Activated gamma-delta T cell treated with anti-CD3 and anti-CD28 coated beads, Interleukin-2, amount 50 U/mL, for 16 hours (primary cell): Measurements from ENCODE around the gene MSX1.

Experiments
- DNase-seq: peaks from one replicate; pipeline ENCODE4 v3.0.0-alpha.2; 2020; ENCODE audit warnings: low read depth

MSX1 gene

DNA sequence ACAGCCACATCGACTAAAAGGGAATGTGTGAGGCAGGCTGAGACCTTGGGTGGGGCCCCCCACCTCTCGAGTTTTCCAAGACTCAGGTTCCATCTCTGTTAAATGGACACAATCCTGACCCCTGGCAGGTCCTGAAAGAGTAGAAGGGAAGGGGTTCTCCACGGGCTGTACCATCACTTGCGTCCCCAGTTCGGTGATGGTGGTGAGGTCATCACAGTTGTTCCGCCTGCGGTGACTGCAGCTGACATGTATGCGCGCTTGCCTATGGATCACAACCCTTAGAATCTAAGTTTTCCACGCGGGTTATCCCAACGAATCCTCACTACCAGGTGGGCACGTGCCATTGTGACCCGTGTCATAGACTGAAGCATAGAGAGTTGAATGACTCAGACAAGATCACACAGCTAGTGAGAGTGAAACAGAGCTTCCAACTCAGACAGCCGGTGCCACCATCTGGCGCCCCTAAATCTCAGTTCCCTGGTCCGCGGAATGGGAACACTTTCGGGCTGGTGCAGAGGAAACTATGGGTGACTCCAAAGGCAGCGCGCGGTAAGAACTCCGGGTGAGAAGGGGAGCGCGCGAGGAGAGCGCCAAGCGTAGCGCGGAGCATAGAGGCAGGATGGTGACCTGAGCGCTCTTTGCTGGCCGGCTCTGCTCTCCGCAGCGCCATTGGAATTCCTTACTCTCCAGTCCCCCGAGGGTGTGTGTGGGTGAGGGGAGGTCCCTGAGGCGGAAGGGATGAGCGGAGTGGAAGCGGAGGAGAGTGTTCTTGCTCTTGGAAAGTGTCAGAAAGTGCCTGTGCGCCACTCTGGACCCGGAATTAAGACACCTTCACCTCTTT, 10.5 kb downstream of the MSX1 start:
- DNase-seq = no peak

DNA sequence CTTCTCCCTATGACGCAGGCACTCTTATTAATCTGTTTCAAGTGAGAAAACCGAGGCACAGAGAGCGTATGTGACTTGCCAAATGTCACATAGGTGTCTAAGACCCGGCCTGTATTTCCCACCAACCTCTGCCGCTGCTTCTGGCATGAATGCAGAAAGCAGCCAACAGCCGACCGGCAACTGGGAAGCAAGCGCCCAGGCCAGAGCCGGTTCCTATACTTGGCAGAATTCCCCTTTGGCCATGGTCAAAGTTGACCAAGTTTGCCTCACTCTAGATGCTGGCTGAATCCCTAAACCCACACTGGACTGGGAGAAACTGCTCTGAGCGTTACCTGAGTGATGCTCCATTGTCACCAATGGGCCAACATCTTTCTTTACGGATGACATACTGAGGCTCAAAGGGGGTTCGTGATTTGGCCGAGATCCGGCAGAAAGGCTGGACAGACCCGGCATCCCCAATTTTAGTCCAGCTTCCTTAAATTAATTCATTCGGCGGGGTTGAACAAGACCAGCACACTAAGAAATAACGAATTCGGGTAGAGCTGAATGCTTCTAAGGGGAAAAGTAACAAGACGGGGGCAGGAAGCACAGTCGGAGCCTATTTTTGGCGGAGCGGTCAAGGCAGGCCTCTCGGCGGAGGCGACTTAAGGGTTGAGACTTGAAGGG, 11.2 kb downstream of the MSX1 start:
- no peak for DNase-seq

DNA sequence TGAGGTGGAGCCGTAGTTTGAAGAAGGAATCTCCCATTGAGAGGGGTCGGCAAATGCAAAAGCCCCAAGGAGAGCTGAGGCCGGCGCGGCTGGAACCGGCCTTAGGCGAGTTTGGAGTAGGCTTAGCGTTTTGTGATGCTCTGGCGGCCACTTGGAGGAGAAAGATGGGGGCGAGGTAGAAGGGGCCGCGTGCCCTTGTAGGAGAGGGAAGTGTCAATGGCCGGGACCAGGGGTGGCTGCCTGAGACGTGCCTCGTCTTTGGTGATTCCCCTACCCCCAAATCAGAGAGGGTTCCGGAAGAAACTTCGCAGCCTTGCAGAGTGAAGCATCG, 11.7 kb downstream of the MSX1 start:
- no peak for DNase-seq

DNA sequence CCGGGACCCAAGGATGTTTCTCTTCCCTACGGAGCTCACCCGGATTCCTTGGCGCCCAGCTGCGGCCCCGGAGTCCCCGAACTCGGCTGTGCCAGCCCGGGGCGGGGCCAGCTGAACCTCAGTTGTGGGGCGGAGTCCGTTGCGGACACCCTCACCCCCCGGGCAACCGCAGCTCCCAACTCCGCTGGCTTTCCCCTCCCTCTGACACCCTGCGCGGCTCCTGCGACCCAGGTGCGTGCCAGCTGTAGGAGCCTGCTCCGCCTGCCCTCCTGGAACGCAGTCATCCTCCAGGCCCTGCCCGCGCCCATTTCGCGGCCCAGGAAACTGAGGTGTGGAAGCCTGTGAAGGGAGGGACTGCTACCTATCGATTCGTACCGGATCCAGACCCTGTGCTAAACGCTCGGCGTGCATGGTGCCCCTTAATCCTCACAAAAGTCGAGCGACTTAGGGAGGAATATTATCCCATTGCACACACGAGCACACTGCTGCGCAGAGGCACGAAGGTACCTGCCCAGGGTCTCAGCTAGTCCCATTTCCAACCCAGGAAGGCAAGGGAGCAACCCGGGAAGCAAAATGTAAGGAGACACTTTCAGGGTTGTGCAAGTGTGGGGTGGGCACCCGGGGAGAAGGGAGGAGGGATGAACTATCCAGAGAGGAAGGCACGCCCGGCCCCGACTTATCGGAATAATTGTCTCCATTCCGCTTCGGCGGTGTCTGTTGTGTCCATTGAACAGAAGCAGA, 12.3 kb downstream of the MSX1 start:
- no peak for DNase-seq

DNA sequence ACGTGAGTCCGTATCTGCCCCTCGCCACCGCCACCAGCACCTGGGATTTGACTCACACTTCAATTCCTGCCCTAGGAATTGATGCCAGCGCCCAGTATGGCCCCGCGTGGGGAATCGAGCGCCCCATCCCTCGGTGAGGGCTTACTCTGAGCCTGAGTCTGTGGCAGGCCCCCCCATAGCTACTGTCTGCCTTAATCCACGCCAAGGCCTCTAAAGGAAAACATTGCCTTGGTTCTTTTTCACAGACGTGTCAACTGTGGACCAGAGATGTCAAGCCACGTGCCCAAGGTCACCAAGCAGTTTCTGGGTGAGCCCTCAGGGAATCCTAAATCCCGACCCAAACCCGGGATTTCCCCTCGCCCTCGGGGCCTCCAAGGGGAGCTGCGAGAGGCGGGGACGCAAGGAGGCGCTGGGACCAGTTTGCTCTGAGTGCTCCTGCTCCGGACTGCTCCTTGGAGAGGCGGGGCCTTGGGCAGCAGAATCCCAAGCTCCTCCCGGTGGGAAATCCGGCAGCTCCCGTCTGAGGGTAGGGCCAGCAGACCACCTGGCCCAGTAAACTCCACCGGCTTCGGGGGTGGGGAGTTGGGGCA, 12.9 kb downstream of the MSX1 start:
- DNase-seq = no peak

DNA sequence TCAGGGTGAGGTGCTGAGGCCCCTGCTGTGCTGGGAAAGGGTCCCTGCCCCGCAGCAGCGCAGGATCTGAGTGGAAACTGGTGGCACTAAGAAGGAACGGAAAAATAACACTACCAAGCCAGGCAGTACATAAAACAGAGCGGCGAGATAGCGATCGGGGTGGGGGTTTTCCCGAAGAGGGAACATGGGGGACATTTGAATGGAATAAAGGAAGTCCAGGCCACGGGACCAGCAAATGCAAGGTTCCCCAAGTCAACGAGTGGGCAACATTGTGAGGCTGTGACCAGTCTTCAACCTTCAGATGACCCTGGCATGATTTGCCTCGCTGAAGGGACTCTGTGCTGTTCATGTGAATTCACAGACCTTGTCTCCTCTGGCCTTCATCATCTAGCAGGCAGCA, 13.7 kb downstream of the MSX1 start:
- DNase-seq = no peak

DNA sequence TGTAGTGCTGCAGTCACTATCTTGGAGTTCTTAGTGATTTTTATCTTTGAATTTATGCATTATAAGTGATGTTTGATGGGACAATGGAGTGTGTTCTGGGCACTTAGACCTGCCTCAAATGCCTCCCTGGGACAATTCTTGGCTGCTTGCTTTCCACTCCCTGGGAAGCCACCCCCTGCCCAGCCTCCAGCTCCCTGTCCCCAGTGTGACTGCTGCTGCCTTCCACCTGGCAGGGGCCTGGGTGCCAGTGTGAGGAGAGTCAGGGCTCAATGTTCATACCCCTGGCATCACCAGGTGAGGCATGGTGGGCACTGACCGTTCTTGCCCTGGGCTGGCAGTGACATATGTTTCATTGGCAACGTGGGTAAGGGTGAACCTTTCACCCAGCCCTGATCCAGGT, 14.8 kb downstream of the MSX1 start:
- DNase-seq = no peak

DNA sequence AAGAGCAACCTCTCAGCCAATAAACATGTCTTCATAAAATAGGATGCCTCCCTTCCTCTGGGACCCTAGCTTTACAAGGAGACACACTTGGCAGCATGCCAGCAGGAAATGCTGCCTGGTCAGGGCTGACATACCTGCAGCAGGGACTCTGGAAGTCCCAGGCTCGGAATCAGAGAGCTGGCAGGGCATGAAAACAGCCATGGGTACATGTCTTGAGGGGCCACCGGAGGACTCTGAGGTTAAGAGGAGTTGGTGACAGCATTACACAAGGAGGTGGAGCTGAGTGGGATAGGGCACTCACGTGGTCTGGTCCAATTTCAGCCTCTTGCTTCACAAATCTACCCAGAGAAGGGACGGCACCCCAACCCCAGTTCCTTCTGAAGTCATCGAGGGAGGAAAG, 15.7 kb downstream of the MSX1 start:
- no peak for DNase-seq

DNA sequence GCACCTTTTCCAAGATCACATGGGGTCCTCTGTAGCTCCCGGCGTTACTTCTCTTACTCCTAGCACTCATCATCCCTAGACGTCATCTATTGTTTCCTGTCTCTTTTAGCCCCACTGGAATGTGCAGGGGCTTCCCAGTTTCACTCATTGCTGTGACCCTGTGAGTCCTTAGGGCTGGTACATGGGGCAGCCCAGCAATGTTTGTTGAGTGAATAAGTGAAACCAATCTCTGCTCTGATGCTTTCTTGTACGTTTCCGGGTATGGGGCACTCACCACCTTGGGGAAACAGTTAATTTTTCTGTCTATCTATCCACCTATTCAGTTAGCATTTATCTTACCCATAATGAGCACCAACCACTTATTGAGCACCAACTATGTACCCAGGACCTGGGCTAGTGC, 16.1 kb downstream of the MSX1 start:
- DNase-seq = no peak

DNA sequence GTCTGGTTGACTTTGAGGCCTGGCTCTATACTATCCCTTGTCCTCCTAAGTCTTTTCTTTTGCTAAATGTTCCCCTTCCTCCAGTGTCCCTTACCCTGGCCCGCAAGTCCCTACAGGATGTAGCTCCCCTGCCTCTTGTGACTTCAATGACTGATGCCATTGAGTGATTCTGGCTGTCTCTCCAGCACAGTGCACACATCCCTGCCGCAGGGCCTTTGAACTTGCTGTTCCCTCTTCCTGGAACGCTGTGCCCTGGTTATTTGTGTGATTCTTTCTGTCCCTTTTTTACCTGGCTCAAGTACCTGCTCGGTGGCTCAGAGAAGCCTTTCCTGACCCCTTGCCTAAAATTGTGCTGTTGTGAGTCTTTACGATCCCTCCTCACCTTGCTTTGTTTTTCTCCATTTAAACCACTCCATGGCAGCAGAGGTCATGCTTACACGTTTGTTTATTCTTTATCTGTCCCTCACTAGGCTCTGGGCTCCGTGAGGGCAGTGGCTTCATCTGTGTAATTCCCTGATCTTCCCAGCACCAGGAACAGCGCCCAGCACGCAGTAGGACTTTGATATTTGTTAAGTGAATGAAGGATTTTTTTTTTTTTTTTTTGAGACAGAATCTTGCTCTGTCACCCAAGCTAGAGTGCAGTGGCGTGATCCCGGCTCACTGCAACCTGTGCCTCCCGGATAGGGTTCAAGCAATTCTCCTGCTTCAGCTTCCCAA, 17.6 kb downstream of the MSX1 start:
- DNase-seq = no peak

DNA sequence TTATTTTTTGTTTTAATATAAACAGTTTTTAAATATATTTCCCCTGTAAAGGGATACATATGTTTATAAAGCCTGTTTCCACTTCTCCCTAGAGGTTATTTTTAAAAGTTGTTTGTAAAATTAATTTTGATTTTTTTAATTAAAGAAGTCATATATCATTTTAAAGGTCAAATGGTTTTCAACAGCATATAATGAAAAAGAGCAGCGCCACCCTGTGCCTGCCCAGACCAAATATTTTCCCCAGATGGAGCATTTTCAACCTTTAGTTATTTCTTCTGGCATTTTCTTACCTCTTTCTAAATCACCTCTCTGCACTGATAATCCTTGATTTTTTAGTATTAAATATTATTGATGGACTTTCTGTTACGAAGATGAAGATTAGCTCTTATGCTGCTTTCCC, 21.0 kb downstream of the MSX1 start:
- DNase-seq = no peak

DNA sequence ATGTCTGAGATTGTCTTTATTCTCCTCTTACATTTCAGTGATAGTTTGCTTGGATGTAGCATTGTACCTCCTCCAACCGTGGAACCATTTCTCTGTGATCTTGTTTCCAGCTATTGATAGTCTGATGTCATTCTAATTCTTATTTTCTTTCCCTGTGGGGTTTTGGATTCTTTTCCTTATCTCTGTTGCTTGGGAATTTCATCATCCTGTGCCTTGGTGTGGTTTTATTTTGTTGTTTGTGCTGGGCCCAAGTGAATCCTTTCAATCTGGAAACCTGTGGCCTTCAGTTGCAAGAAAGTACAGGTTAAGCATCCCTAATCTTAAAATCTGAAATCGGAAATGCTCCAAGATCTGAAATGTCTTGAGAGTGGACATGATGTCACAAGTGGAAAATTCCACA, 22.0 kb downstream of the MSX1 start:
- DNase-seq = no peak

DNA sequence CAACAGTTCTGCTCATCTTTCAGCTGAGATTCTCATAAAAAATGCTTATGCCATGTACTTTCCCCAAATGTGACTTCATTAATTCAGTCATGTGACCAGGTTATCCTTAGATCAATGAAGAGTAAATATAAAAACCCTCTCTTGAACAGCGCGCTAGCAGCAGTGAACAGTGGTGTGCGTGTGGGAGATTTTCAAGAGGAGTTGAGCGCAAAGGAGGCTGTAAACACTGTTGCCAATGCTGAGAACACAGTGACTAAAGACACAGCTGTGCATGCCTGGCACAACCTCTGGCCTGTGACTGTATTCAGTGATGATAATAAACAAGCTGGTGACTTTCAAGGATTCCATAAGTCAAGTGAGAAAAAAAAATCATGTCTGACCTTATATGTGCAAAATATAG, 25.1 kb downstream of the MSX1 start:
- DNase-seq = no peak

DNA sequence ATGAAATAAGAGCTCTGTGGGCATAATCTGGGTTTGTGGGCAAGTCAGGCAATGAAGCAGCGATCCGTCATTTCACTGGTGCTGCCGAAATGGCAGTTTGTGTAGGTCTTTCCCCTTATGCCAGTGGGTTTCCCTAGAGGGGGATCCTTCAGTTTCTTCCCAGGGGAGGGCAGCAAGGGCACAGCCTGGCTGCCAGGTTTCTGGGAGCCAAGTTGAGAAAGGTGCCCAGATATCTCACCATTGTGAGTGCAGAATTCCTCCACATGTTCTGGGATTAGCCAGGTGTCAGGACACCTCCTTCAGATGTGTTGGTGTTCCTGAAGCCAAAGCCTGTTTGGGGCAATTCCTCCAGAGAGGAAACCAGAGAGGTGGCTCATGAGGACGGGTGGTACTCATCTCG, 28.0 kb downstream of the MSX1 start:
- no peak for DNase-seq

DNA sequence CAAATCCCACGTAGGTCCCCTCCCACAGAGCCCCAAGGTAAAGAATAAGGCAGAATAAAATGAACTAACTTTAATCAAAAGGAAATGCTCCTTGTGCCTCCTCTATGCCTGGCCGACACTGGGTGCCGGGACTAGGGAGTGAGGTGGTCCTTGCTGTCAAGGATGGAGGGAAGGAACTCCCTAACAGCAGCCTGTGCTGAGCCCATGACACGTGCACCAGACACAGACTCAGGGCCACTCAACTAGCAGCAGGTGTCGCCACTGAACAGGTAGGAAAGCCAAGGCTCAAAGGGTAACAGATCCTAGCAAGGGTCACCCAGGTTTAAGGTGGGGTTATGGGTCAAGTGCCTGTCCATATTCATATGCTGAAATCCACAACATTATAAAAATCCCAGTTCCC, 29.2 kb downstream of the MSX1 start:
- no peak for DNase-seq

DNA sequence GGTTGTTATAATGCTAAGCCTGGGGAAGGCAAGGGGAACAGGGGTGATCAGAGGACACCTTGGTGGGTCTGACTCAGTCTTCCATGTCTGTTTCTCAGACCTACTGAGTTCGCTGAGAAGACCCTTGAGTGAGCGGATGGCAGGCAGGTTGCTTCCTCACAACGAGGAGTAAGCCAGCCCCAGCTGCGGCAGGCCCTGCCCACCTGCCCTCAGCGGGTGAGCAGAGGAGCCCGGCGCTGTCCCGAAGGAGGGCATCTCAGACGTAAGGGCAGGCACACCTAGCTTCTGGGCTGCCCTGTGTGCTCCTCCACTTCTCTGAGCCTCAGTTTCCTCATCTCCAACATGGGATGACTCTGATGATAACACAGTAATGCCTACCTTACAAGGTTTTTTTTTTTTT, 30.3 kb downstream of the MSX1 start:
- no peak for DNase-seq

DNA sequence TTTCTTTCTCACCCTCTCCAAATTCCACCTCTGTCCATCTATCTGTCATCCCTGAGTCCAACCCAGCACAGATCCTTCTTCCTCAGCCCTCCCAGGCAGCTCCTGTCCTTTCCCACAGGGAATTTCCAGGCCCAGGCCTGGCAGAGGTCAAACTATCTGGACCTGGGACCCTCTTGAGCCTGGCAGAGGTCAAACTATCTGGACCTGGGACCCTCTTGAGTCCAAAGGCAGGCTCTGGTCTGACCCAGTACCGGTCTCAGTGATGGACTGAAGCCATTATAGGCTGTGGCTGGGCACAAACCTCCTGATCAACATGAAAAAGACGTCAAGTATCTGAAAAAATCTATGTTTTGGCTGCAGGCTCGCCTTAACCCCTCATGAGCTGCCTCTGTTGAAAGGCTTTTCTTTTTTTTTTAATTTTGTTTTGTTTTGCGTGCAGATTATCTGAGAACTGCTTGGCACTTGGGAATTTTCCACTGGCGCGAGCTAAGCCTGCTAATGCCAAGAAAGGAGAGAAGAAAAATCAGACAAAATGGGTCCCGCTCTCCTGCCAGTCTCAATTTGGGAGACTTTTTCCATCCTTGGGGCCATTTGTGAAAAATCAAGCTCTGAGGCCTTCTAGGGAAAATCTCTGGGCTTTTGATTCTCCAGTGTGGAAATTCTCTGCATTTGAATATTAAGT, 31.2 kb downstream of the MSX1 start:
- DNase-seq = no peak

DNA sequence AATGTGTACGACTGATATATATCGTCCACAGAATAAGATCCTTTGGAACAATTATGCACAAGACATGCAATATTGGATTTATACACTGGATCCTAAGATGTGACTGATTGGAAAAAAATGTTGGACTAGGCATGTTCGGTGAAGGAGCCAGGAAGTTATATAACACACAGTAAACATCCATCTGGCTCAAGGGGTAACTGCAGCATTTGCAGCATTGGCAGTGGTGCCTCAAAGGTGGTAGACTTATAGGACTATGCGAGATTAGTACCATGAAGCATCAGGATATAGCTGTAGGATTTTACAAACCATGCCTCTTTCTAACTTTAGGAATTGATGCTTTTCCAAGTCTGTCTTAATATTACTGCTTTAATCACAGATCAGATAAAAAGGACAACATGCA, 34.3 kb downstream of the MSX1 start:
- no peak for DNase-seq

DNA sequence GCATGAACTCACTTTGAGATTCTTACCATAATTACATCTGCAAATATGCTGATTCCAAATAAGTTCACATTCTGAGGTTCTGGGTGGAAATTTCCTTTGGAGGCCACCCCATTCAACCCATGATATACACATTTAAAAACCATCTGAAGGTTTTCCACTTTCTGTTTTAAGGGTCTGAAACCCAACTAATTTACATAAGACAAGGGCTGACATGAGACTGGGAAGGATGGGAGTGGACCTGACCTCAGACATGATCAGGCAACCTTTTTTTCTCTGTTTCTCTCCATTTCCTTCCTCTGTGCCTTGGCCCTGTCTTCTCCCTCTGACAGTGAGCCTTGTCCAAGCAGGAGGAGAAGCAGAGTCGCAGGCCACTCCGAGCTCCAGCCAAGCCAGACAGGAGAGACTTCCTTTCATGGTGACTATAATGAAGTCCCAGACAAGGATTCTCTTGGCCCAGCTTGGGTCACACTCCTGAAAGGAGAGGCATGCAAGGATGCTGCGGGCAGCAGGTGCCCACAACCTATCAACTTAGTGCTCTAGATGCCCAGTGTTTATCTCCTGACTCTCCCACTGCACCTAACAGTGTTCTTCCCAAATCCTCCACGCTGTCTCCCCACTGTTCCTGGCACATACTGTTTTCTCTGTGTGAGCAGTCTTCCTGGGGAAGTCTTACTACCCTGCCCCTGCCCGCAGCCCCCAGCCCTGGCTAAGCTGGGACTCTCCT, 39.9 kb downstream of the MSX1 start:
- DNase-seq = no peak

DNA sequence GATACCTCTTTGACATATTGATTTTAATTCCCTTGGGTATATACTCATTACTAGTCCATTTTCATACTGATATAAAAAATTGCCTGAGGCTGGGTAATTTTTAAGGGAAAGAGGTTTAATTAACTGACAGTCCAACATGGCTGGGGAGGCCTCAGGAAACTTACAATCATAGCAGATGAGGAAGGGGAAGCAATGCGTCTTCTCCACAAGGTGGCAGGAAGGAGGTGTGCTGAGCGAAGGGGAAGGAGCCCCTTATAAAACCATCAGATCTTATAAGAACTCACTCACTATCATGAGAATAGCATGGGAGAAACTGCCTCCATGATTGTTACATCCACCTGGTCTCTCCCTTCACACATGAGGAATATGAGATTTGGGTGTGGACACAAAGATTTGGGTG, 42.4 kb downstream of the MSX1 start:
- no peak for DNase-seq

DNA sequence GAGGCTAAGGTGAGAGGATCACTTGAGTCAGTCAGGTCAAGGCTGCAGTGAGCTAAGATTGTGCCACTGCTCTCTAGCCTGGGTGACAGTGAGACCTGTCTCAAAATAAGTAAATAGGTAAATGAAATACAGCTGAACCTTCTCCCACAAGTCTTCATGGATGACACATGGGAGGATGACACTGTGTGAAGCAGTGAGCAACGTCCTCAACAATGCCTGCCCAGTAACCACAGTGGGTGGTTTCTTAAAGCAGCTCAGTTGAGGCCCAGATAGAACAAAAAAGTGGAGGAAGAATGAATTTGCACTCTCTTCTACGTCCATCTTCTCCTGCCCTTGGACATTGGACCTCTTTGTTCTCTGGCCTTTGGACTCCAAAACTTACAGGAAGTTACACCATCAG, 52.7 kb downstream of the MSX1 start:
- no peak for DNase-seq
